HG02840 (cell line): ENCODE data around the gene COG1.
"Not testable (repeated sequence)": the region's sequence is repeated elsewhere in the genome, so short reads cannot be mapped to it uniquely, and the experiment has no call there.

Experiments
- ATAC-seq: cut with Tn5 transposase; IDR thresholded peaks from one replicate; pipeline ENCODE4 v1.9.1; 2021; ENCODE audit warnings: mild to moderate bottlenecking, moderate library complexity, moderate number of reproducible peaks; ENCODE audit not compliant: unreplicated experiment, low FRiP score

Gene COG1, protein sequence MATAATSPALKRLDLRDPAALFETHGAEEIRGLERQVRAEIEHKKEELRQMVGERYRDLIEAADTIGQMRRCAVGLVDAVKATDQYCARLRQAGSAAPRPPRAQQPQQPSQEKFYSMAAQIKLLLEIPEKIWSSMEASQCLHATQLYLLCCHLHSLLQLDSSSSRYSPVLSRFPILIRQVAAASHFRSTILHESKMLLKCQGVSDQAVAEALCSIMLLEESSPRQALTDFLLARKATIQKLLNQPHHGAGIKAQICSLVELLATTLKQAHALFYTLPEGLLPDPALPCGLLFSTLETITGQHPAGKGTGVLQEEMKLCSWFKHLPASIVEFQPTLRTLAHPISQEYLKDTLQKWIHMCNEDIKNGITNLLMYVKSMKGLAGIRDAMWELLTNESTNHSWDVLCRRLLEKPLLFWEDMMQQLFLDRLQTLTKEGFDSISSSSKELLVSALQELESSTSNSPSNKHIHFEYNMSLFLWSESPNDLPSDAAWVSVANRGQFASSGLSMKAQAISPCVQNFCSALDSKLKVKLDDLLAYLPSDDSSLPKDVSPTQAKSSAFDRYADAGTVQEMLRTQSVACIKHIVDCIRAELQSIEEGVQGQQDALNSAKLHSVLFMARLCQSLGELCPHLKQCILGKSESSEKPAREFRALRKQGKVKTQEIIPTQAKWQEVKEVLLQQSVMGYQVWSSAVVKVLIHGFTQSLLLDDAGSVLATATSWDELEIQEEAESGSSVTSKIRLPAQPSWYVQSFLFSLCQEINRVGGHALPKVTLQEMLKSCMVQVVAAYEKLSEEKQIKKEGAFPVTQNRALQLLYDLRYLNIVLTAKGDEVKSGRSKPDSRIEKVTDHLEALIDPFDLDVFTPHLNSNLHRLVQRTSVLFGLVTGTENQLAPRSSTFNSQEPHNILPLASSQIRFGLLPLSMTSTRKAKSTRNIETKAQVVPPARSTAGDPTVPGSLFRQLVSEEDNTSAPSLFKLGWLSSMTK

DNA sequence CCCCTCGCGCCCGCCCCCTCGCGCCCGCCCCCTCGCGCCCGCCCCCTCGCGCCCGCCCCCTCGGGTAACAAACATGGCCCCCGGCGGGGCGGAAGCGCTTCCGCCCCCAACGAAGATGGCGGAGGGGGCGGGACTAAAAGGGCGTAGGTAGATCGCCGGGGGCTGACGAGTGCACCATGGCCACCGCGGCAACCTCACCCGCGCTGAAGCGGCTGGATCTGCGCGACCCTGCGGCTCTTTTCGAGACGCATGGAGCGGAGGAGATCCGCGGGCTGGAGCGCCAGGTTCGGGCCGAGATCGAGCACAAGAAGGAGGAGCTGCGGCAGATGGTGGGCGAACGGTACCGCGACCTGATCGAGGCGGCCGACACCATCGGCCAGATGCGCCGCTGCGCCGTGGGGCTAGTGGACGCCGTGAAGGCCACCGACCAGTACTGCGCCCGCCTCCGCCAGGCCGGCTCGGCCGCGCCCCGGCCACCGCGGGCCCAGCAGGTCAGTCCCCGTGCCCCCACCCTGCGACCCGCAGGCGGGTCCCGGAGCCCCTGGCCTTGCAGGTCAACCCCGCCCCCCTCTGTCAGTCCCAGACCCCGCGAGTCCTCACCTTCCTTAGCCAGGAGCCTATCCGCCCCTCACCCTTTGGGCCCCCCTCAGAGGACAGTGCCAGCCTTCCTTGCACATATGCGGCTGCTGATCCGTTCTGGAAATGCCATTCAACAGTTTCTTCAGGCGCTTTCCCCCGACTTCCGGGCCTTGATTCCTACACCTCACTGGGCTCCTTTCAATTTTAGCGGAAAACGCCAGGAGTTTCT is at the start of gene COG1:
COG1 (plus strand) TSS at position 162 of the 808 bp plus-strand sequence; CDS start at position 177, 15 bp downstream.
- ATAC-seq: peak; percentile 65

DNA sequence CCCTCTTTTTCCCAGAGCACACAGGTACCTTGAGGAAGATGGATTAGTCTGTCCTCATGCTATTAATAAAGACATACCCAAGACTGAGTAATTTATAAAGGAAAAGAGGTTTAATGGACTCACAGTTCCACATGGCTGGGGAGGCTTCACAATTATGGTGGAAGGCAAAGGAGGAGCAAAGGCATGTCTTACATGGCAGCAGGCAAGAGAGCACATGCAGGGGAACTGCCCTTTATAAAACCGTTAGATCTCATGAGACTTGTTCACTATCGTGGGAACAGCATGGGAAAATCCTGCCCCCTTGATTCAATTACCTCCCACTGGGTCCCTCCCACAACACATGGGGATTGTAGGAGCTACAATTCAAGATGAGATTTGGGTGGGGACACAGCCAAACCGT is 48.6 kb upstream of the COG1 start:
- ATAC-seq: not testable (repeated sequence)

DNA sequence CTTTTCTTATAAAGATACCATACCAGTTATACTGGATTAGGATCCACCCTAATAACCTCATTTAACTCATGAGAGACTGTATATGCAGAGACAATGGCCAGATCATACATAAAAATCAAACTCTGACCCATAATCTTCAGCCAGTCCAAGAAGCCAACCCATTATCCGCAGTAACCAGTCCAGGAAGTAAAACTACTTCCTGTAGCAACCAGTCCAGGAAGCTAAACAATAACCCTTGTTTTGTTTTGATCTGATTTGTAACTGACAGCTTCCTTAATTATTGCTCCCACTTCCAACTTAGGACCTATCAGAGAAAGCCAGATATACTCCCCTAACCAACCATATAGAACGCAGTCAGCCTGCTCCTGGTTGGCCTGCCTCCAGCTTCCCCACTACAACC is 47.2 kb upstream of the COG1 start:
- ATAC-seq: no peak

DNA sequence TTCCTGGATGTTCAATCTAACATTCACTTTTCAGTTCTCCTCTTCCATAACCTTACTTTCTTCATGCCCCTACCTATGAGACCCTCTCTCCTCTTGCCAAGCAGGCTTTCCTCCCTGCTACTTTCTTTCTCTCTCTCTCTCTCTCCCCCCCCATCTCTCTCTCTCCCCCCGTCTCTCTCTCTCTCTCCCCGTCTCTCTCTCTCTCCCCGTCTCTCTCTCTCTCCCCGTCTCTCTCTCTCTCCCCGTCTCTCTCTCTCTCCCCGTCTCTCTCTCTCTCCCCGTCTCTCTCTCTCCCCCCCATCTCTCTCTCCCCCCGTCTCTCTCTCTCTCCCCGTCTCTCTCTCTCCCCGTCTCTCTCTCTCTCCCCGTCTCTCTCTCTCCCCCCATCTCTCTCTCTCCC is 45.1 kb upstream of the COG1 start:
- not testable (repeated sequence) for ATAC-seq

DNA sequence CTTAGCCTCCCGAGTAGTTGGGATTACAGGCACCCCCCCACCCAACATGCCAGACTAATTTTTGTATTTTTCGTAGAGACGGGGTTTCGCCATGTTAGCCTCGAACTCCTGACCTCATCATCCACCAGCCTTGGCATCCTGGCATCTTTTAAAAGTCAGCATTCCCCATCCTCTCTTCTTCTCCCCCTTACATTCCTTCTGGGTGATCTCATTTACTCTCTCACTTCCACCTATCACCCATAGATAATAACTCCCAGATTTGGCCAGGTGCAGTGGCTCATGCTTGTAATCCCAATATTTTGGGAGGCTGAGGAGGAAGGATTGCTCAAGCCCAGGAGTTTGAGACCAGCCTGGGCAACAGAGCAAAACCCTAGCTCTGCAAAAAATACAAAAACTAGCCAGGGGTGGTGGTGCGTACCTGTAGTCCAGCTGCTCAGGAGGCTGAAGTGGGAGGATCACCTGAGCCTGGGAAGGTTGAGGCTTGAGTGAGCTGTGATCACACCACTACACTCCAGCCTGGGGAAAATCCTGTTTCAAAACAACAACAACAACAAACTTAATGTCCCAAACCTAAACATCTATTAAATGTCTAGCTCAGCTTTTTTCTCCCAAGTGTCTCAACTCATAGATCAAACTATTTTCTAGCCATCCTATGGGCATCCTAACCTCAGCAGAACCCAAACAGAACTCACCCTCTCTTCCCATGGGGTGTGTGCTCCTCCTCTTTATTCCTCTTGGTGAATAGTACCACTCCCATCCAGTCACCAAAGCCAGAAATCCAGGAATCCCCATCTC is 44.1 kb upstream of the COG1 start:
- no peak for ATAC-seq

DNA sequence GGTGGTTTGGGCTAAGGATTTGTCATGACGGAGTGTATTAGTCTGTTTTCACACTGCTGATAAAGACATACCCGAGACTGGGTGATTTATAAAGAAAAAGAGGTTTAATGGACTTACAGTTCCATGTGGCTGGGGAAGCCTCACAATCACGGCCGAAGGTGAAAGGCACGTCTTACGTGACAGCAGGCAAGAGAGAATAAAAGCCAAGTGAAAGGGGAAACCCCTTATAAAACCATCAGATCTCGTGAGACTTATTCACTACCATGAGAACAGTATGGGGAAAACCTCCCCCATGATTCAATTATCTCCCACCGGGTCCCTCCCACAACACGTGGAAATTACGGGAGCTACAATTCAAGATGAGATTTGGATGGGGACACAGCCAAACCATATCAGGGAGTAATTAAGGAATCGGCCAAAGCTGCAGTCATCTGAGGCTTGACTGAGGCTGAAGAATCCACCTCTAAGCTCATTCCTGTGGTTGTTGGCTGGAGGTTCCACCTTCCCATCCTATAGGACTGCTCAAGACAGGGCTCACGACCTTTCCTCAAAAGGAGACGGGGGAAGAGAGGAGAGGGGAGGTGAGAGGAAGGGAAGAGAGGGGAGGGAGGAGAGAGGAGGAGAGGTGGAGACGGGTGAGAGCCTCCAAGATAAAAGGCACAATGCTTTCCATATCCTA is 42.1 kb upstream of the COG1 start:
- ATAC-seq: not testable (repeated sequence)

DNA sequence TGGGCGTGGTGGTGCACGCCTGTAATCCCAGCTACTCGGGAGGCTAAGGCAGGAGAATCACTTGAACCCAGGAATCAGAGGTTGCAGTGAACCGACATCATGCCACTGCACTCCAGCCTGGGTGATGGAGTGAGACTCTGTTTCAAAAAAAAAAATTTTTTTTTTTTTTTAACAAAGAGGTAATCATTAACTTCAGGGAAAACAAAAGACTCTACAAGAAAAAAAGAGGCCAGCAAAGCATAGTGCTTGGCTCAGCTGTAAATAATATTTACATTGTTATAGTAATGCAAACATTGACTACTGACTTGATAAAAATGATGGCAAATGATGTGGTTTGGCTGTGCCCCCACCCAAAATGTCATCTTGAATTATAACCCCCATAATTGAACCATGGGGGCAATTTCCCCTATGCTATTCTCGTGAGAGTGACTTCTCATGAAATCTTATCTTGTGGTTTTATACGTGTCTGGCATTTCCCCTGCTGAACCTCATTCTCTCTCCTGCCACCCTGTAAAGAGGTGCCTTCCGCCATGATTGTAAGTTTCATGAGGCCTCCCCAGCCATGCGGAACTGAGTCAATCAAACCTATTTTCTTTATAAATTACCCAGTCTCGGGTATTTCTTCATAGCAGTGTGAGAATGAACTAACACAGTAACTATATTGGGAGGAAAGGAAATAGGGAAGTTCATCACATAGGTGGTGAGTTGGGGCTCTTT is 40.8 kb upstream of the COG1 start:
- ATAC-seq: no peak

DNA sequence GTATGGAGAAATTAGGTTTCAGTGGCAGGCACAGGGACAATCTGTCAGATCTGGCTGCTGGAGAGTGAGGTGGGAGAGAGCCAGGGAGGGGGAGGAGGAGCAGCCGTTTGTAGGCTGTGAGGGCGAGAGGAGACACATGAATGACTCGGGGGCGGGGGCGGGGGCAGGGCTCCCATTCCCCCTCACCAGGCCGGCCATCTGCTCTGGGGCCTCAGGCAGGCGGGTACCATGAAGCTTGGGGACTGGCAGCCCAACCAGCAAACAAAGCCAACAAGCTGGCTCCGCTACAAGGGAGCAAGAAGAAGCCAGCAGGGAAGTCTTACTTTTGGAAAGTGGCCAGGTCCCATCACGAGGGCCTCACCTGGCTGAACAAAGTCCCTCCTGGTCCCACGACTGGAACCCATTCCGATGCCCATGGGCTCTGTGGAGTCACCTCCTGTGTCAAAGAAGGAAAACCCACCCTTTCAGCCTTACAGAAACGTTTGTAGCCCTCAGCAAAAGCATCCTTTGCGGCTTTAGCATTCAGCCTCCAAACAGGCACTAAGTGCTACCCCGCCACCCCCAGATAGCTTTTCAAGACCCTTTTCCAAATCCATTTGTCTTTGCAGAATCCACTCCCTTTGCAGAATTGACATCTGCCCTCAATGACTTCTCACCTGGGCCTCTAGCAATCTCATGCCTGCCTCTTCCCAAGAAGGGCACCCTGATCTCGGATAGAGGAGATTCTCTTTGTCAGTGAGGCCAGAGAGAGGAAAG is 37.3 kb upstream of the COG1 start:
- peak; percentile 16 for ATAC-seq

DNA sequence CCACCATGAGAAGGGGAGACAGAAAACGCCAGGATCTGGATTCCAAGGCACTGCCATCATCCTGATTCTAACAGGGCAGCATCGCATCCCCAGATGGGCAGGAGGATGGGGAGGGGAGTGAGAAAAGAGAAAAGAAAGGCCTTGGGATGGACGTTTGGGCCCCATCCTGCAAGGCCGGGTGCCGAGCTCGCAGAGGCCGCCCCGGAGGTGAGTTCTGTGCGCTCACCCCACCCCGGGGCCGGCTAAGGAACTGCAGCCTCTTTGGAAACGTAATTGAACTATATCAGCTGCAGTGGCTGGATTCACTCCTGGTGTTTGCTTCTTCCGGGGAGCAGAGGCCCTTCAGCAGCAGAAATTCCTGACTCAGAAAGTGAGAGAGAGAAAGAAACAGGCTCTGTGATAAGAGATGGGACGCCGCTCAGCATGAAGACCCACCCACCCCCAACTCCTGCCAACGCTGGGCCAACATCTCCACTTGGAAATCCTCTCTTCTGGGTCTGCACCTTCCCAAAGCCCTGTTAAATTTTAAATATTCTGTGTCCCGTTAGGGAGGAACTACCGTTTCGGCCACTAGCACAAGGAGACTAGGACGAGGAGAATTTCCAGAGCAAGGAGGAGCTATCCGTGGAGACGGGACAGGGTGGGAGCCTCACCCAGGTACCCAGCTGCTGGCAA is 36.6 kb upstream of the COG1 start:
- peak; percentile 53 for ATAC-seq

DNA sequence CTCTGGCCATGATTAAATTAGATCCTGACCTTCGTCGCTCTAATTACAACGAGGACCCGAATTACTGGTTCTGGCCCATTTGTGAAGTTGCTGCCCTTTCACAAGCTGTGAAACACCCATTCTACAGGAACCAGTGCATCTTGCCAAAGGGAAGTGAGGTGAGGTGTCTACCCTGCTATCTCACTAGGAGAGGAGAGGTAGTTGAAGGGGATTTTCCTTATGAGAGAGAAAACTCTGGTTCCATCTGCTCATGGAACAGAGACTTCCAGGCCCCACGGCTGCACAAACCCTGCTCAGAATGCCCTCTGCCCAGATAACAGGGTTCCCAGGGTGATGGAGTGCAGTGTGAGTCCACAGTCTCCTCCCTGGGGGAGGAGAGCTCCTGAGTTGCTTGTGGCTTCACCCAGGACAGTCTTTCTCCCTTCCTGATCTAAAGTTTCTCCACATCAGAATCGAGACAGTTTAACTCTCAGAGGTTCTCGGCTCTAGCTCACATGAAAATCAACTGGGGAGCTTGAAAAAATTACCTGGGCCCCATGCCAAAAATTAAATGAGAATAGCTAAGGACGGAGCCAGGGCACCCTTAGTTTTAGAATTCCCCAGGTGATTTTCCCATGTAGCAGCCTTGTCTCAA is 35.9 kb upstream of the COG1 start:
- no peak for ATAC-seq

DNA sequence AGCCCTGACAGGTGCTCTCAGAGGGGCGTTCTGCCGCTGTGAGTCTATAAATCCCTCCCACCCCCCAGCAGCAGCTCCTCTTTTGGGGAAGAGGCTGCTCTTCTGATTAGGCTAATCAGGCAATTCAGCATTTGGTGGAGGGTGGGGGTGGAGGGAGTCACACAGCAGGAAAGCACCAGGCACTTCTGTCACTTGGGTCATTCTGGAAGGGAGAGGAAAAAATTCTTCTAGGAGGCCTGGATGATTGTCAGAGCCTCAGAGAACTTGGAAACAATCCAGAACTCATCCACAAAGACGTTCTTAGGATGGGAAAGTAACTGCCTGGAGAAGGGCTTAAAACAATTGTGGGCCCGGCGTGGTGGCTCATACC is 35.3 kb upstream of the COG1 start:
- no peak for ATAC-seq

DNA sequence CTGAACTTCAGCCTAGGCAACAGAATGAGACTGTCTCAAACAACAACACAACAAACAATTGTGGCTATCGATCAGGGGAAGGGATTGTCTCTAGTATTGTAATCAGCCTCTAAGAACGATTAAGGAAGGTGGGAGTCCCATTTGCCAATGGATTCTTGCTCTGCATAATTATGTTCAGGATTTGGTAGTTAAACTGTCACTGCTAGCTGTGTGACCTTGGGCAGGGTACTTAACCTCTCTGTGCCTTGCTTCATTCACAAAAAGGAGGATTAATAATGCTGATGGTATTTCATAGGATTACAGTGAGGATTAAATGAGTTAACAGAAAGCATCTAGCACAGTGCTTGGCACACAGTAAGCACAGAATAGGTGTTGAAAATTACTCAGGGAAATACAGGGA is 34.7 kb upstream of the COG1 start:
- ATAC-seq: no peak

DNA sequence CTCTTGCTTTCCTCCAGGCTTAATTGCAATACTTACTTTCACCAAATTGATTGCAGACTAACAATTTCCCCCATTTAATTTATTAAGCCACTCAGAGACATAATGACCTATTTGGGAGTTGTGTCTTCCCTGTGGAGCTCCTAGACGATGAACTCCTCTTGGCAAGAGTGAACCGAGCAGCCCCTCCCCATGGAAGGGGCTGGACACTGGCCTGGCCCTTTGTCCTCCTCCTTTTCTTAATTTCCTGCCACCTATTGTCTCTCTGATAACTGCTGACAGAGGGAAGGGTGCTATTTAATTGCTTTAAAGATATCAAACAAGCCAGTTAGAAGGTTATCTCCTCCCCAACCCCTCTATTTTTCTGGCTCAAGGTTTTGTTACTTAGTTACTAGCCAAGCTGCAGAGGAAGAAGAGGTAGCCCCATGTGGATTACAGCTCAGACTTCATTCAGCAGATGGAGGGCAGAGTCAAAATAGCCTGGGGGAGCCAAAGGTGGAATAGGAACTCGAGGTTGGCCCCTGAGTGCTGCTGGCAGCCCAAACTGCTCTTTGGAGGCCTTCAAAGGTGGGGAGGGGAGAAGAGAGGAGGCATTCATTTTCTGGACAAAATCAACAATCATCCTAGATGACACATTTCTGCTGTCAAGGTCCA is 31.8 kb upstream of the COG1 start:
- ATAC-seq: no peak

DNA sequence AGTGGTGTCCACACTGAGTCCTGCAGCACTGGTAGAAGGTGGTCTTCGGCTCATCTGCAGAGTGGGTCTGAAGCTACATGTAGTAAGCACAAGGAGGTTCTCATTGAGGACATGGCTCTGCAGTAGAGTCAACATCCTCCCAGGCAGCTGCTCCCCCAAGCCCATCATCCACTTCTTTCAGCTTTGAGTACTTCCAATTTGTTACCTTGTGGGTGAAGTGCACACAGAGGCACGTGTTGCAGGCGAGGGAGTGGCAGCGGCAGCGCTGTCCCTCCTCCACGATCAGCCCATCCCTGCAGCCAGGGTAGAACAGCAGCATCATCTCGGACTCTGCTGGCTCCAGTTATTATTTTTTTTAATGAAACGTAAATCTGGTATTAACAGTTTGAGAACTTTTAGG is 29.8 kb upstream of the COG1 start:
- no peak for ATAC-seq

DNA sequence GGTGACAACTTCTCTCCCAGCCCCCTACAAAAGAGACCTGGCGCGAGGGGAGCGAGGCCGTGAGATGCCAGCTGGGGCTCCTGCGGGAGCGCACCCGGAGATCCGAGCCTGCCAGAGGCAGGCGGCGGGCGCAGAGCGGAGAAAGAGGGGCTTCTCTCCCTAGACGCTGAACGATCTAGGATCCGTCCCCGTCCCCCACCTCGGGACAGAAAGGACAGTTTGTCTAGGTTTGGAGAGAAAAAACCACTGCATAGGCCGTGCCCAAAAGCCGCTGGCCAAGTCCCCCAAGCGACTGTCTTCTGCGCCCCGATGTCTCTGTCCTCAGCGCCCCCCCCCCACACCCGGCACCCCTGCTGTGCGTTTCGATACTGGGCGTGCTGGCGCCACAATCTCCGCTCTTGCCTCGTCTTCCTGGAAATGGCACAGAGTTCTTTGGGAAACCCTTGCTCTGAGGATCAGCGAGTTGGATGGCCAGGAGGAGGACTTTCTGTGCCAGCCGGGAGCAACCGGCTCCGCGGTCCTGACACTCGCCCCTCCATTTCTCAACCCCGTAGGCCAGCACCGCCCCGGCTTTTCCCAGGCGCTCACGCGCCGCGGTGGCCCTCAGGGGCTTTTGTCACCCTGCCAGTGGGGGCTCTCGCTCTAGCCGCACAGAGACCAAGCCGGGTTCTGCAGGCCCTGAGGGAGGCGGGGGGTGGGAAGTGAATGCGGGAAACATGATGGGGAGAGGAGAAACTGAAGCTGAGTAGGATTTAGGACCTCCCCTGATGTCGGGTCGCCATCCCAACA is 27.0 kb upstream of the COG1 start:
- no peak for ATAC-seq
